GM19455 (cell line): ENCODE measurements around the gene LGALS7B.
"Not testable (repeated sequence)": the region's sequence is repeated elsewhere in the genome, so short reads cannot be mapped to it uniquely, and the experiment has no call there.

ENCODE experiments used
- ATAC-seq: cut with Tn5 transposase; IDR thresholded peaks from one replicate; pipeline ENCODE4 v1.9.1; 2021; ENCODE audit not compliant: unreplicated experiment

The LGALS7B gene

GRCh38 chr19:38788478-38789243 lies at the start of gene LGALS7B:
LGALS7B (plus strand) TSS chr19:38789200; CDS start chr19:38789227, 27 bp downstream.
- no peak for ATAC-seq

DNA sequence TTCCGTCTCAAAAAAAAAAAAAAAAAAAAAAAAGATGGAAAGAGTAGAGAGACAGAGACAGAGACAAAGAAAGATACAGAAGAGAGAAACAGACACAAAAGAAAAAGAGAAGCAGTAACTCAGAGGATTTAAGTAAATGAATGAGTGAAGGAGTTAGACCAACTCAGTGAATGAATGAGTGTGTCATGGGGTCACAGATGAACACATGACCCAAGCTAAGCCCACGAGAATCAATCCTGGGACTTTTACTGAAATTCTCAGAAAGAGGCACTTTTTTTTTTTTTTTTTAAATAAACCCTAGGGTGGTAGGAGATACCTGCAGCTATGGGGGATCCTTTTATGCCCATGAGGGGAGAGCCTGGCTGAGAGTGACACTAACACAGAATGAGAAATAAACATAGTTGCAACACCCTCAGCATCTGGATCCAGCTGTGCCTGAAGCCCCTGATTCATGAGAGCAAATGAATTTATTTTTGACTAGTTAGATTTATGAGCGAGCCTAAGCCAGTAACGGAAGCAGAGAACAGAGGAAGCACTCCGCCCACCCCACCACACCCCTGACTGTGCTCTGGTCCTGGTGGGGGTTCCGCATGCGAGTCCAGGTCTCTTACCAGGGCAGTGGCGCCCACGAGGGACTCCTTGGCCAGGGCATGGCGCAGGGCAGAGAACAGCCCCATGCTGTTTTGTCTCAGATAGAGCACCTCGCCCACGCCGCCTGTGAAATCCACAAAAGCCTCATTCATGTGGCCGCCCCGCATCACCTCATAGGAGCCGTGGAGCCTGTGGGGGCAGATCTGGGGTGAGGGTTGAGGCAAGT lies 49.4 kb upstream of the LGALS7B start:
- no peak for ATAC-seq

GRCh38 chr19:38740257-38740592 lies 48.8 kb upstream of the LGALS7B start:
- no peak for ATAC-seq

DNA sequence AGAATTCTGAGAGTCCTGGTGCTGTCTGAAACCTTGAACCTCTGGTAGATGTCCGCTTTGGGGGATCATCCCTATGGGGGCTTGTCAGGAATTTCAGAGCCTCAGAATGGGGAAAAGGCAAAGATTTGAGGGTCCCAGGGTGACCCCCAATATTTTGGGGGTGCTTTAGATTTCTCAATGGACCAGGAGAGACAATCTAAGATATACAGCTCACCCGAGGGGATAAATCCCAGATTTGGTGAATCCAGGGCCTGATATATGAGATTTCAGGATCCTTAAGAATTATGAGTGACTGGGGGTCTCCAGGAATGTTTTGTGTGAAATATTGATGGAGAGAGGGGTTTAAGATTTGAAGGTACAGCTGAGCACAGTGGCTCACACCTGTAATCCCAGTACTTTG lies 48.1 kb upstream of the LGALS7B start:
- no peak for ATAC-seq

DNA sequence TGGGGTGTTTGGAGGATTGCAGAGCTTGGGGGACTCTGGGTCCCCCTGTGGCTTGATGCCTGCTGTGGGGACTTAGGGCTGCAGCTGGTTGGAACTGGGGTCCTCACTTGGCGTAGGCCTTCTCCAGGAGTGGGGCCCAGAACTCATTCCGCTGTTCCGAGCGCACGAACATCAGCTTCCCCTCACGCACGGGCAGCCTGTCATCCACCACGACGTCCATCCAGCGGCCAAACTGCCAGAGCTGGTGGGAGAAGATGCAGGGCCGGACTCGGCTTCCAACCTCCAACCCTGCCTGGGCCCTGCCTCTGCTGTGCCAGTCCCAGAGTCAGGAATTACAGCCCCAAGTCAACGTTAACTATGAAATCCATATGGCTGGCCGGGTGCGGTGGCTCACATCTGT lies 47.3 kb upstream of the LGALS7B start:
- ATAC-seq, result no peak

DNA sequence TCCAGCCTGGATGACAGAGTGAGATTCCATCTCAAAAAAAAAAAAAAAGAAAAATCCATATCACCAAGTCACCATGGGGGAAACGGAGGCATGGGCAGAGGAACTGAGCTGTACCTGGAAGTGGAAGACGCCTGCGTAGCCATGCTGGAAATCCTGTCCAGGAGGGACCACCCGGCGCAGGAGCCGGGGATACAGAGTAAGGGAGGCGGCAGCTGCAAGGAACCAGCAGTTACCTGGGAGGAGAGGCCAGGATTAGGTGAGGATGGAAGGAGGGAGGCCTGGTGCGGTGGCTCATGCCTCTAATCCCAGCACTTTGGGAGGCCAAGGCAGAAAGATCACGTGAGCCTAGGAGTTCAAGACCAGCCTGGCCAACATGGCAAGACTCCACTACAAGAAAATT lies 46.7 kb upstream of the LGALS7B start:
- ATAC-seq, result no peak

DNA sequence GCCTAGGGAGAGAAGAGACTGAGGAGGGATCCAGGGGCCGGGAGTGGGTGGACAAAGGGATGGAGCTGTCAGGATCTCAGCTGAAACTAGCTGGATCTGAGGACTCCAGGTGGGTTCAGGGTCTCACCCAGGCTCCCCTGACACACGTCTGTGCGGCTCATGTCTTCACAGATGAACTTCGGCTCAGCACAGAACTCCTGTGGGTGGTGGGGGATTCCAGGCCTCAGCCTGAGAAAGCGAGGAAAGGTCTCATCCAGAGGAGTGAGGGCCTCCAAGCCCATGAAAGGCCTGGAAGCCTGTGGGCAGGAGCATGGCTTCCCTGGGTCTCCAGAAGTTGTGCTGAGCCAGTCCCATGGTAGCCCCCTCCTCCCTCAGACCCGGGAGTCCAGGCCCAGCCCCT lies 46.1 kb upstream of the LGALS7B start:
- no peak for ATAC-seq

DNA sequence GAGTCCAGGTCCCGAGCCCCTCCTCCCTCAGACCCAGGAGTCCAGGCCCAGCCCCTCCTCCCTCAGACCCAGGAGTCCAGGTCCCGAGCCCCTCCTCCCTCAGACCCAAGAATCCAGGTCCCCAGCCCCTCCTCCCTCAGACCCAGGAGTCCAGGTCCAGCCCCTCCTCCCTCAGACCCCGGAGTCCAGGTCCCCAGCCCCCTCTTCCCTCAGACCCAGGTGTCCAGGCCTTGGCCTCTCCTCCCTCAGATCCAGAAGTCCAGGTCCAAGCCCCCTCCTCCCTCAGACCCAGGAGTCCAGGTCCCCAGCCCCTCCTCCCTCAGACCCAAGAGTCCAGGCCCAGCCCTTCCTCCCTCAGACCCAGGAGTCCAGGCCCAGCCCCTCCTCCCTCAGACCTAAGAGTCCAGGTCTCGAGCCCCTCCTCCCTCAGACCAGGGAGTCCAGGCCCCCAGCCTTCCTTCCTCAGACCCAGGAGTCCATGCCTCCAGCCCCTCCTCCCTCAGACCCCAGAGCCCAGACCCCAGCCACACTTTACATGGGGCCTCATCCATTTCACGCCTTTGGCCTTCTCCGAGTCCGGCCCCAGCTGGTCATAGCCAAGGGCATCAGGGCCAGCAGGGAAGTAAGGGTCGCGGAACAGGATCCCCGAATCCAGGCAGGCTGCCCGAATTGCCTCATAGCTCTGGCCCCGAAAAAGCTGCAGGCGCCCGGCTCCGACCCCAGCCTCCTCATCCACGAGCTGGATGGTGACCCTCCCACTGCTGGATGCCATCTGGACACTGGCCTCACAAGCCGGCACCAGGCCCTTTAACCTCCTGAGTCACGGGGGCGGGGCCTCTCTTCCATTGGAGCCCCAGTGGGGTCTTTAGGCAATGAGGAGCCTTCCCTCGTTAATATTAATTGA lies 45.4 kb upstream of the LGALS7B start:
- ATAC-seq, result no peak

GRCh38 chr19:38744298-38744681 lies 44.7 kb upstream of the LGALS7B start, which contains the start of gene CAPN12:
CAPN12 (minus strand) TSS chr19:38744474; CDS start chr19:38744165, 309 bp downstream.
- no peak for ATAC-seq

- no peak for ATAC-seq
Observed at GRCh38 chr19:38744874-38745273, 44.1 kb upstream of the LGALS7B start.

GRCh38 chr19:38745316-38745715 lies 43.7 kb upstream of the LGALS7B start:
- ATAC-seq, result no peak

GRCh38 chr19:38753783-38754182 lies 35.2 kb upstream of the LGALS7B start:
- ATAC-seq, result not testable (repeated sequence)

DNA sequence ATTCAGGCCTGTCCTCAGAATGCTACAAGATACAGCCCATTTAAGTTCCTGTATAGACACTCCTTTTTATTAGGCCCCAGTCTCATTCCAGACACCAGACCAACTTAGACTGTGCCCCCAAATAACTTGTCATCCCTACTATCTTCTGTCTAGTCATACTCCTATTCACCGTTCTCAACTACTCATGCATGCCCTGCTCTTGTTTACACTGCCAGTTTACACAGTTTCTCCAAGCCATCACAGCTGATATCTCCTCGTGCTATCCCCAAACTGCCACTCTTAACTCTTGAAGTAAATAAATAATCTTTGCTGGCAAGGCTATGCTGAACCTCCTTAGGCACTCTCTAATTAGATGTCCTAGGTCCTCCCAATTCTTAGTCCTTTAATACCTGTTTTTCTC lies 34.8 kb upstream of the LGALS7B start:
- ATAC-seq, result not testable (repeated sequence)

- ATAC-seq, result no peak
Observed at GRCh38 chr19:38759590-38760003, 29.4 kb upstream of the LGALS7B start.

GRCh38 chr19:38760805-38761517 lies 28.0 kb upstream of the LGALS7B start:
- not testable (repeated sequence) for ATAC-seq

GRCh38 chr19:38761884-38762389 lies 27.1 kb upstream of the LGALS7B start:
- ATAC-seq, result not testable (repeated sequence)

GRCh38 chr19:38763795-38764220 lies 25.2 kb upstream of the LGALS7B start:
- ATAC-seq, result no peak

- ATAC-seq, result no peak
Observed at GRCh38 chr19:38765214-38765613, 23.8 kb upstream of the LGALS7B start.

- ATAC-seq, result no peak
Observed at GRCh38 chr19:38766276-38767047, 22.5 kb upstream of the LGALS7B start.
